Stimulated activated CD4-positive, alpha-beta T cell treated with anti-CD3 and anti-CD28 coated beads, Interleukin-2, amount 100 ng/mL, for 48 hours (primary cell): Measurements from ENCODE around the gene WWOX.

Experiments used
- DNase-seq, 2 donors: peaks; one replicate each; pipeline ENCODE4 v3.0.0-alpha.2; 2020

The WWOX gene

DNA sequence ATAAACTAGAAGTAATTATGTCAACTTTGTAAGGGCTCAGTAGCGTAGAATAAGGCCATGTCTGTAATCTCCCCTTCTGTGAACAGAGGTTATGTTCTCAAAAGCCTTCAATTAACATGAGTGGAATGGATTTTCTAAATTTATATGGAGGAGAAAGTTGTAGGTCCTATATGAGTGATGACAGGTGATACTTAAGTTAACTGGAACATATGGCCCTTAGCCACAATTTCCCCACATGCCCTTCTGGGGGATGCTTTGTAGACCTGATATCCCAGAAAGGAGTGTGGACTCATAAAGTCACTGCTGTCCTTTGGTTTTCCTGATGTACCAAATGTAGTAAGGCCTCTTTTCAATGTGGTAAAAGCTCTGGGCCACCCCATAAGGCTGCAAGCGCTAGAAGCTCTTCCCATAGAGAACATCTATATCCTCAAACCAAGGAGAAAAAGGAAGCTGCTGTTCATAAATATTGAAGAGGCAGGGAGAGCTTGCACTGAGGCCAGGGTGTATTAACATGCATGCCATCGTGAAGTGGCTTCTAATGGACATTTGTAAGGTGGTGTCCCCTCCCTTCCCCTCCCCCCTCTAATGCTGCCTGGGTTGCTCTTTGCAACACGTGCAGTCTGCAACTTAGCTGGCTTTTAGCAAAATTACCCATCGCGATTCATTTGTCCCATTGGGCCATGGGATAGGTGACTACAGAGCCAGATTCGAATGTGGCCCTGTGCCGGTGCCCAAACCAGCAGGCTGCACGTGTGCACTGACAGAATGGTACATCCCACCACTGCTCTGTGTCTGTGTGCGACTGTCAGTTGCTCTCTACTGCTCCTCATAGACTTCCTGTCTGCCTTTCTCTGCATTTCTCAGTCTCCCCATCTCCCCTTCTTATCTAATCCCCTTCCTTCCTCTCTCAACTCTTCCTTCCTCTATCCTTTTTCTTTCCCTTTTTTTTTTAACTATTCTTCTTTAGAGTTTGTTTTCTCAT is 269.0 kb downstream of the WWOX start:
- DNase-seq, result no peak

GRCh38 chr16:78372277-78372676 is 272.8 kb downstream of the WWOX start:
- no peak for DNase-seq

- no peak for DNase-seq
Observed at GRCh38 chr16:78375055-78375679, 275.7 kb downstream of the WWOX start.

DNA sequence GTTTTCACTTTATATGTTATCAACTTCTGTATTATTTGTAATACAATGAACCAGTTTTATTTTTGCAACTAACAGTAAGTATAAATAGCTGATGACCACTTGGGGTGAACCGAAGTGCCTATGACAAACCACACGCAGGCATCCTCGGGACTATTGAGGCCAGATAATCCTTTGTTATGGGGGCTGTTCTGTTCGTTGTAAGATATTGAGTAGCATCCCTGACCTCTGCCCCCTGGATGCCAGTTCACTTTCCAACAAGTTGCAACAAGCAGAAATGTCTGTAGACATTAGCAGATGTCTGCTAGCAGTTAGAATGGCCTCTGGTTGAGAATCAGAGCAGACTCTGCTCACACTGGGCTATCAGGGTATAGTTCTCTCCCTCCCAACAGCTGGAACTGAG is 277.0 kb downstream of the WWOX start:
- no peak for DNase-seq

- DNase-seq, result no peak
Observed at GRCh38 chr16:78377312-78377711, 277.9 kb downstream of the WWOX start.

DNA sequence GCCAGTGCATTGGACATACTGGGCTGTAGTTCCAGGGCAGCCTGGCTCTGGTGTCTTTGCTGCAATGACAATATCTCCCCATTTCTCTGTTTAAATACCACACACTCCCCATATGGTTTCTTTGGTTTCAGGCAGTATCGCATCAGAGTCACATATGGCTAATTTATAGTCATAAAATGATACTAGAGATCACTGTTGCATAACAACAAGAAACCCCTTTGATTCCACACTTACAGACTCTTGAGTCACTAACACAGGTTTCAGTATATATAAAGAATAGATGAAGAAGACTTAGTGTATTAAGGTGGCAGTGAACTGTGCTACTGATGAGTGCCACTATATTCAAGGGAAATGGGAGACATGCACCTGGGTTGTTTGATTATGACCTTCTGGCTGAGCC is 281.6 kb downstream of the WWOX start:
- DNase-seq, result no peak

GRCh38 chr16:78383118-78383517 is 283.7 kb downstream of the WWOX start:
- DNase-seq, result no peak

DNA sequence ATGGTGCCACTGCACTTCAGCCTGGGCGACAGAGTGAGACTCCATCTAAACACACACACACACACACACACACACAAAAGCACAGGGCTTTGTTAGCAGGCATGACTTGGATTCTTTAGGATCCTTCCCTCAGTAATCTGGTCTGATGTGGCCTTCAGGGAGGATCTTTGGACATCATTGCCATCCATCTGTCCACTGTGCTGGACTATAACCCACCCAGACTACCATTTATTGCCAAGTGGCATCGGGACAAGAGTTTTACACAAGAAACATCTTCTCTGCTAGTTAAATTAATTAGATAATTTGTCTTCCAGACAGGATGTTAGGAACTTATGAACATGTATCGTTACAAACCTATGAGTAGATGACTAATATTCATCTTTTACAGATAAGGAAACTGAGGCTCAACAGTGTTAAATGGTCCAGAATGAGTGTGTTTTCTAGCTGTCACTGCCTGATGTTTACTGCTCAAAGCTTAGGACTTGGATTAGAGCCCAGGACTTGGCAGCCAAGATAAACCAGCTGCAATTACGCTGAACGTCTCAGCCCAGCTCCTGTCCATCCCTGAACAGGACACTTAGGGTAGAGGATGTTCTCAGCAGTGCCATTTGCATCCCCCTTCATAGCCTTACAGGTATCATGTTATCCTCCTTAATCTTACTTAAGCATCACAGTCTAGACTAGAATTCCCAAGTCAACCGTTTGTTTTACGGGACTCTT is 285.8 kb downstream of the WWOX start:
- no peak for DNase-seq

- DNase-seq, result no peak
Observed at GRCh38 chr16:78386557-78387324, 287.3 kb downstream of the WWOX start.

DNA sequence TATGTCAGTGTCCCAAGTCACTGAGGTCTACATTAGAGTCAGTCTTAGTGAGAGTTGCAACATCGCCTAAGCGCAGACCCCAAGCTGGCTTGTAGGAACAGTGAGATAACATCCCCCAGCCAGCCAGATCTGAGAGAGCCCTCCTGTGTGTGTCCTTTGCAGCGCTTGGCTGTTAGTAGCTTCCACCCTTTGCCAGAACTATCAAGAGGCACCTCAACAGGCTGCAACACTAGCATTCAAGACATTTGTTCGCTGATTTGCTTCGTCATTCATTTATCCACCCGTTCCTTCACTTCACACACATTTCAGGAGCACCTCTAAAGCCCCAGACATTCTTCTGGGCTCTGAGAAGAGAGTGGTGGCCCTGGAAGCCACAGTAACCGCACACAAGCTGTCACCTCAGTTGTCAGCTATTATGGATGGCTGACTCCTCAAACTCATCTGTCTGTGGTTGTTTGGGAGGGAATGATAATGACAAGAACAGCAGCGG is 289.6 kb downstream of the WWOX start:
- no peak for DNase-seq

DNA sequence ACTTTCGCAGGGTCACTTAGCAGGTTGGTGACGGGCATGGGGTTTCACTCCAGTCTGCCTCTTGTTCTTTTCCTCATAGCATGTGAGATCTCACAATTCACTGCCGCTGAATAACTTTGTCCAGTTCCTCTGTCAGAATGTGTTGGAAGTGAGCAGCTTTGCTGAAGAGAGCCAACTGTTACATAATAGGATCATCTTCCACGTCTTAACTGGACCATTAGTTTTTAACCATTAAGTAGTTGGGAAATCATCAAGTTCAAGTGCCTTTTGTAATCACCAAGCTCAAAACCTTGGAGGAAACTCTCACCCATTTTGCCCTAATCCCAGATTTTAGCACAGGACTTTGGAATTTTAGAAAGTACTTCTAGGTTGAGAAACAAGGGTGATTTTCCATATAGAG is 290.6 kb downstream of the WWOX start:
- no peak for DNase-seq

- DNase-seq, result no peak
Observed at GRCh38 chr16:78390508-78391324, 291.3 kb downstream of the WWOX start.

- no peak for DNase-seq
Observed at GRCh38 chr16:78392585-78393195, 293.2 kb downstream of the WWOX start.

GRCh38 chr16:78395035-78395434 is 295.6 kb downstream of the WWOX start:
- DNase-seq, result no peak

DNA sequence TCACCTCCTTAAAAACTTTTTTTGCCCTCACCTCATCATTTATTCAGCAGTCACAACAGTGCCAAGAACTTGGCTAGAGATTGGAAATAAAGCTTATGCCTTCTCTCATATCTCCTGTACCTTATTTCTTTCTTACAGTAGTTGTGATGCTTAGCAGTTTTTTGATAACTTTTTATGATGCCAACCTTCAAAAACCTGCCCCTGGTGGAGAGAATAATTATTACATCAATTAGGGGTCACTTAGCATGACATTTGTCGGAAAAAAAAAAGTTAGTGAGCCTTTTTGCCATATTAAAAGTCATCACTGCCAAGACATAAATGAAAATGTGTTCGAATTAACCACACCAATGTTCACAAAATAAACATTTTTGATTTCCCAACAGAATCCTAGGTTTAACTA is 296.6 kb downstream of the WWOX start:
- no peak for DNase-seq

DNA sequence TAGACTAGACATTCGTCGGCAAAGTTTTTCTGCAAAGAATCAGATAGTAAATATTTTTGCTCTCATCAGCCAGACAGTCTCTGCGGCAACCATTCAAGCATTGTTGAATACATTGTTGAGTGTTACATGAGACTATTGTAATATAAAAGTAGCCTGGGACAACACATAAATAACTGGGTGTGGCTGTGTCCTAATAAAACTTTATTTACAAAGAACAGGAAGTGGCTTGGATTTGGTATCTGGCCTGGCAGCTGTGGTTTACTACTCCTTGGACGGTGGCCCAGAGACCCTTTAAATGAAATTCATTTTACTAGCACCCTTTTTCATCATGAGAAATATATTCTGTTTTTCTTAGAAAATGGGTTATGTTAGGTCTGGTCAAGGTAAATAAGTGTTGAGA is 297.2 kb downstream of the WWOX start:
- DNase-seq, result no peak

DNA sequence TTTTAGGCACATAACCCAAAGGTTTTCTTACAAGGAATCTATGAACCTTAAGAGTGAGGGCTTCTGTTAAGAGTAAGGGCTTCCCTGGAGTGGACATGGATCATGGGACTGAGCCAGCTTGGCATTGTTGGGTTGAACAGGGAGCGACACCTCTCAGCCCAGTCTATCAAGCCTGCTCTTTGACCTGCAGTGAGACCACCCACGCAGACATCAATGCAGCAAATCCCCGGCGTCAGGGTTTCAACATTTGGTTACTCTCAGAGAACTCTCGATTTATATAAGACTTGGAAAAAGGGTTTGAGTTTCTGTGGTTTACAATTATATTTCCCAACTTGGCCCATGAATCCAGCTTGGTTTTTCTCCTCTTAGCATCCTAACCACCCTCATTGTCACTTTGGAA is 299.9 kb downstream of the WWOX start:
- DNase-seq, result no peak

DNA sequence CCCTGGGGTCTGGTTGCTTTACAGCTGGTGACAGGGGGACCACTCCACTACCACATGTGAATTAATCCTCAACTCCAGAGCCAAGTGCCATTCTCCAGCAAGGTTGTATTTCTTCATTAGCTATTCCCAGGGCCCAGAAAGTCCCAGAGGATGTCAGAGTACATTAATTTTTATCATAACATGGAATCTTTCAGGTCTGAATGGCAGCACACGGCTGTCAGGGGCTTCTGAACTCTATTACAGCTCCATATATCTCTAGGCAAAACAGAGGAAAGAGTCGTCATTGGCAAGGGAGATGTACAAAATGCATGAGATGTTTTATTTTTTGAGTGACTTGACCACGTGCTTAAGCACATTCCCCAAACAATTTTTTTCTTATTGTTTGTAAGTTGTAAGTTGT is 303.4 kb downstream of the WWOX start:
- no peak for DNase-seq

DNA sequence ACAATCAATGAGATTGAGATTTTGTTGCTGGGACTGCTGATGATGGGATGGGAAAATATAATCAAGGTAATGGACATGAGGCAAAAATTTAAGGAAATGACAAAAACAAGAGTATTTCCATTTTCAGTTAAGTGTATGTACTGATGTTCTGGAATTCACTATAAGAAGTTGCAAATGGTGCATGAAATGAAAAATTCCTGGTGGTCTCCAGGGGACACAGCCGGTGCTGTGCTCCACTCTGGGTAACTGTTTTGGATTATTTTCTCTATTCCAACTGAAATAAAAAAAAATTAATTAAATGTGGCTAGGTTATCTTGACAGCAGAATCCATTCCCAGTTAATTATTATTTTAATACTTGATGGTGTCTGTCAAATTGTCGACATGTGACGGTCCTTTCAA is 305.6 kb downstream of the WWOX start:
- DNase-seq, result no peak

DNA sequence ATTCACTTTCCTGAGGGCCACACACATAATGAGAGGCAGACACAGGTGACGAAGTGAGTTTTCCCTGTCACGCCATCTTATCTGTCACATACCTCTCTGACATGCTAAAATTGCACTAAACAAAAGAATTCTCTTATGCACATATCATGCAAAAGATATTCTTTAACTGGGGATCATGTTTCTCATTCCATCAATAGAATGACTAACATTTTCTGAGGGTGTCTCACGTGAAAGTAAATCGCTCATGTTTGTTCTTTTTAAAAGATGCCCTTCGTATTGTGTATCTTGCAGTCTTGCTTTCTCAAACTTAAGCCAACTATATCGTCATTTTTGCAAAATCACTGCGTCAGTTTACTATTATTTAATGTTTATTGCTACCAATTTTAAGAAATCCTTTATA is 306.4 kb downstream of the WWOX start:
- DNase-seq, result no peak

GRCh38 chr16:78407191-78407590 is 307.7 kb downstream of the WWOX start:
- no peak for DNase-seq
